Memory B cell (primary cell): ENCODE measurements around the gene DSN1.

Experiments used
- ATAC-seq: fragments of 150-1000 bp; cut with Tn5 transposase; 2 replicates; pipeline ENCODE4 v1.10.0; 2021; ENCODE audit warnings: low read depth, mild to moderate bottlenecking, moderate library complexity
- DNase-seq, 2 donors: peaks; one replicate each; pipeline ENCODE4 v3.0.0; 2022; ENCODE audit warnings: low spot score in 2 of 2
- H3K27ac Mint-ChIP-seq: one replicate; pipeline ENCODE4 v1.8.0; 2022; ENCODE audit warnings: mild to moderate bottlenecking, moderate library complexity, mixed read lengths
- H3K27me3 Mint-ChIP-seq: one replicate; pipeline ENCODE4 v1.8.0; 2022; ENCODE audit warnings: mixed read lengths
- H3K36me3 Mint-ChIP-seq: one replicate; pipeline ENCODE4 v1.8.0; 2022; ENCODE audit warnings: mild to moderate bottlenecking, mixed read lengths
- H3K4me1 Mint-ChIP-seq: one replicate; pipeline ENCODE4 v1.8.0; 2022; ENCODE audit warnings: mixed read lengths
- H3K4me3 Mint-ChIP-seq: one replicate; pipeline ENCODE4 v1.8.0; 2022; ENCODE audit warnings: mild to moderate bottlenecking, moderate library complexity, mixed read lengths
- H3K9me3 Mint-ChIP-seq: one replicate; pipeline ENCODE4 v1.8.0; 2022; ENCODE audit warnings: mixed read lengths

Gene DSN1

DNA sequence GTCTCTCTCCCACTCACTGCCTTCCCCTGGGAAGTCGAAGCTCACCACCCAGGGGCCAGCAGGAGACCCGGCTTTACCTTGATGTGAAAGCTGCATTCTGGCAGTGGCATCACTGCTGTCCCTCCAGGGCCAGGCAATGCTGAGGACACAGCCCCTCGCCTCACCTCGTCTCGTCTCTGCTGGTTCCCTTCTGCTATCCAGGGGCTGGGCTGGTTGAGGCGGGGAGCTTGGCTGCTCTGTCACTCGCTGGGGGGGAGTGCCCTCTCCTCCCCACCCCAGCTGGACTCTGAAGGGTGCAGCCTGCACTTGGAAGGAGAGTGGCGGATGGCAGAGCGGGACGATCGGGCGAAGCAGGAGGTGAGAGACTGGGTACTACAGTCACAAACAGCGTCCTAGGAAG, 12.7 kb upstream of the DSN1 start:
- H3K4me1 Mint-ChIP-seq: no peaks in the 10 kb centered on the region
- no peak for DNase-seq
- H3K9me3 Mint-ChIP-seq: no peaks in the 10 kb centered on the region
- H3K27me3 Mint-ChIP-seq: no peaks in the 10 kb centered on the region
- ATAC-seq: no peak
- no peak overlapping the region for H3K4me3 Mint-ChIP-seq
- no peak overlapping the region for H3K27ac Mint-ChIP-seq
- H3K36me3 Mint-ChIP-seq: peaks cover 26% of the 10 kb centered on the region

DNA sequence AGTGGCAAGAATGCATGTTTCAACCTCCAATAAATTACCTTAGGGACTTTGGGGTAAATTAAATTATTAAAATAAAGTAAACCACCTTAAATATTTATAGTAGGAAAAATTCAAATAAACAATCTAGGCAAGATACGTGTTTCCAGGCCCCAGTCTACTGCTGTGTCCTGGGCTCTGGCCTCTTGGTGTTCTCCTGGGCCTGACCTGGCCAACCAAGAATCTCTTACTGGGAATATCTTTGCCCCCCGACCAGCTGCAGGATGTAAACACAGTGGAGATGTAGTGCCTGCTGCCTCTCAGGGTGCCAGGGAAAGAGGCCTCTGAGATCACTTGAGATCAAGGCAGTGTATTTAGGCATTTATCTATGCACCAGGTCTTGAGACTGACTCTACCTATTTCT, 11.7 kb upstream of the DSN1 start:
- no peak overlapping the region for H3K4me3 Mint-ChIP-seq
- H3K27me3 Mint-ChIP-seq: no peaks in the 10 kb centered on the region
- H3K27ac Mint-ChIP-seq: no peak overlapping the region
- DNase-seq (no peak), ATAC-seq (no peak)
- H3K36me3 Mint-ChIP-seq: peaks cover 26% of the 10 kb centered on the region
- no peaks in the 10 kb centered on the region for H3K9me3 Mint-ChIP-seq
- no peaks in the 10 kb centered on the region for H3K4me1 Mint-ChIP-seq

DNA sequence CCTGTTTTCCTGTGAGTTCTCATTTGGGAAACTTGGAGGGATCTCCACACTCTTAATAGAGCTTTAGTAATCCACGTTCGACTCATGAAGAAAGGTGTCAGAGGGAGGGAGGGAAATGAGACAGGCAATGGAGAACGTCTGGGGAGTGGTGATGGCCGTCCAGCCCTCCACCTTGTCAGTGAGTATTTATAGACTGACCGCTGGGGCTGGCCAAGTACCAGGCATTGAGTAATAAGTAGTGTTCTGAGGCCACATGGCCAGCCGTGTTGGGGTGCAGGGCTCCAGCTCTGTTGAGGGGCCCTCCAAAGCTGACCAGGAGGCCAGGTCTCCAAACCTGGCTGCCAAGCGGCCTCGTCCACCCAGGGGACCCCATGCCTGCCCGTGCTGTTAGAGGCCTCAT, 11.3 kb upstream of the DSN1 start:
- Mint-ChIP-seq H3K27me3 (no peaks in the 10 kb centered on the region), H3K4me1 (no peaks in the 10 kb centered on the region), H3K36me3 (peaks cover 26% of the 10 kb centered on the region), H3K9me3 (no peaks in the 10 kb centered on the region), H3K4me3 (no peak overlapping the region), H3K27ac (no peak overlapping the region)
- ATAC-seq (no peak), DNase-seq (no peak)

- DNase-seq (no peak), ATAC-seq (no peak)
- H3K4me1 Mint-ChIP-seq: no peaks in the 10 kb centered on the region
- peaks cover 26% of the 10 kb centered on the region for H3K36me3 Mint-ChIP-seq
- no peak overlapping the region for H3K4me3 Mint-ChIP-seq
- no peaks in the 10 kb centered on the region for H3K27me3 Mint-ChIP-seq
- H3K9me3 Mint-ChIP-seq: no peaks in the 10 kb centered on the region
- H3K27ac Mint-ChIP-seq: no peak overlapping the region
Measured at GRCh38 chr20:36784116-36784515, 10.6 kb upstream of the DSN1 start.

DNA sequence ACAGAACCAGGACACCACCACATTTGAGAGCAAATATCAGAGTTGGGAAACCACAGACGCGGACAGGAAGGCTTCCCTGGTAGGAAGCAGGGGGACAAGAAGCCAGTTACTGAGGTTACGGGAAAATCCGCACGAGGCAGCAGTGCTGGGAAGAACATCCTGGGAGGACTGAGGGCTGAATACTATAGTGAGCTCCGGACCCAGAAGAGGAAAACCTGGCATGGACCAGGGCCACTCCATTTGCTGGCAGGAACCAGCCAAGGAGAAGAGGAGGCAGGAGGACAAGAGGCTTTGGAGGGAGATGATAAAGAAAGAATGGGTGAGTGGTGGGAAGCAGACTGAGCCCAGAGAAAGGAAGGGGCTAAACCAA, 6.1 kb upstream of the DSN1 start:
- Mint-ChIP-seq H3K36me3 (peaks cover 16% of the 10 kb centered on the region), H3K4me3 (no peak overlapping the region), H3K27me3 (no peaks in the 10 kb centered on the region), H3K27ac (no peak overlapping the region), H3K4me1 (peaks cover 8% of the 10 kb centered on the region), H3K9me3 (no peaks in the 10 kb centered on the region)
- DNase-seq (no peak), ATAC-seq (no peak)

- no peak overlapping the region for H3K4me3 Mint-ChIP-seq
- ATAC-seq (no peak), DNase-seq (no peak)
- H3K4me1 Mint-ChIP-seq: peaks cover 8% of the 10 kb centered on the region
- H3K27me3 Mint-ChIP-seq: no peaks in the 10 kb centered on the region
- H3K36me3 Mint-ChIP-seq: peaks cover 10% of the 10 kb centered on the region
- H3K9me3 Mint-ChIP-seq: no peaks in the 10 kb centered on the region
- H3K27ac Mint-ChIP-seq: peak overlapping the region; percentile 82
Measured at GRCh38 chr20:36778831-36779655, 5.5 kb upstream of the DSN1 start.

- DNase-seq: no peak
- Mint-ChIP-seq H3K36me3 (no peaks in the 10 kb centered on the region), H3K27me3 (no peaks in the 10 kb centered on the region), H3K4me1 (peaks cover 13% of the 10 kb centered on the region), H3K9me3 (no peaks in the 10 kb centered on the region), H3K27ac (no peak overlapping the region), H3K4me3 (no peak overlapping the region)
- ATAC-seq: no peak
Measured at GRCh38 chr20:36777576-36777975, 4.0 kb upstream of the DSN1 start.

GRCh38 chr20:36777167-36777566, 3.6 kb upstream of the DSN1 start:
- peaks cover 15% of the 10 kb centered on the region for H3K4me1 Mint-ChIP-seq
- ATAC-seq (no peak), DNase-seq (no peak)
- no peak overlapping the region for H3K4me3 Mint-ChIP-seq
- H3K27ac Mint-ChIP-seq: no peak overlapping the region
- no peaks in the 10 kb centered on the region for H3K36me3 Mint-ChIP-seq
- no peaks in the 10 kb centered on the region for H3K27me3 Mint-ChIP-seq
- H3K9me3 Mint-ChIP-seq: no peaks in the 10 kb centered on the region

DNA sequence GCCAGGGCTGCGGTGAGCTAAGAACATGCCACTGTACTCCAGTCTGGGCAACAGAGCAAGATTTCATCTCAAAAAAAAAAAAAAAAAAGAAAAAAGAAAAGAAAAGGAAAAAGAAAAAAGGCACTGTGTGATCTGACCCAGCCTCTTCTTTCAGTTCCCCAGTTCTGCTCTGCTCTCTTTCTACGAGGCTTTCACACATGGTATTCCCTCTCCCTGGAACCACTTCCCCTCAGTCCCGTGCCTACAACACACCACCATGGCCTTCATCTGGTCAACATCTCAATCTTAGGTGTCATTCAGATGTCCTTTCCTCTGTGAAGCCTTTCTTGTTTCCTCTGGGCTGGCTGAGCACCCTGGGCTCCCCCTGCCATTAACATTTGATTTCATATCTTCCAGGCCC, 2.3 kb upstream of the DSN1 start:
- Mint-ChIP-seq H3K27ac (peak overlapping the region; percentile 49), H3K36me3 (peaks cover under 1% of the 10 kb centered on the region), H3K9me3 (no peaks in the 10 kb centered on the region), H3K4me3 (no peak overlapping the region), H3K27me3 (no peaks in the 10 kb centered on the region), H3K4me1 (peaks cover 20% of the 10 kb centered on the region)
- no peak for DNase-seq
- no peak for ATAC-seq

DNA sequence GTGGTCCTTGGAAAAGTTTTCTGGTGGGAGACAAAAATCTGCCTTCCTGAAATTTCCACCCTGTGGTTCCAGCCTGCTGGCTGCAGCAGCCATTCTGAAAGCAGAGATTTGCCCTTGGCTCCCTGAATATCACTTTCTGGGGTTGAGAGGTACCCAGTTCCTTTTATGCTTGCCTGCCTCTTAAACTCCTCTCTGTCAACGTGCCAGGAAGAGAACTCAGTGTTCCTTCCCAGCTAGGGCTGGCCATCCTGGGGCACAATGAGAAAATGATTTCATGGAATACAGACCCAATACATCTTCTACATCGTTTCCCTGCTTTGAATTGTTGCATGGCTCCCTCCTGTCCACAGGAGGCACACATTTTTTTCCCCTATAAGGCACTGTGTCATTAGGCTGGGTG, 1.6 kb upstream of the DSN1 start:
- H3K27me3 Mint-ChIP-seq: no peaks in the 10 kb centered on the region
- no peak for DNase-seq
- ATAC-seq: no peak
- H3K4me3 Mint-ChIP-seq: peak overlapping the region; percentile 91
- H3K36me3 Mint-ChIP-seq: peaks cover 3% of the 10 kb centered on the region
- peak overlapping the region; percentile 89 for H3K27ac Mint-ChIP-seq
- H3K9me3 Mint-ChIP-seq: no peaks in the 10 kb centered on the region
- peaks cover 23% of the 10 kb centered on the region for H3K4me1 Mint-ChIP-seq

- Mint-ChIP-seq H3K4me3 (peak overlapping the region; percentile 91), H3K27me3 (no peaks in the 10 kb centered on the region), H3K27ac (peak overlapping the region; percentile 89), H3K4me1 (peaks cover 25% of the 10 kb centered on the region), H3K36me3 (peaks cover 5% of the 10 kb centered on the region), H3K9me3 (no peaks in the 10 kb centered on the region)
- DNase-seq: no peak
- ATAC-seq: no peak
Measured at GRCh38 chr20:36773107-36773596, 411 bp downstream of the DSN1 start.

DNA sequence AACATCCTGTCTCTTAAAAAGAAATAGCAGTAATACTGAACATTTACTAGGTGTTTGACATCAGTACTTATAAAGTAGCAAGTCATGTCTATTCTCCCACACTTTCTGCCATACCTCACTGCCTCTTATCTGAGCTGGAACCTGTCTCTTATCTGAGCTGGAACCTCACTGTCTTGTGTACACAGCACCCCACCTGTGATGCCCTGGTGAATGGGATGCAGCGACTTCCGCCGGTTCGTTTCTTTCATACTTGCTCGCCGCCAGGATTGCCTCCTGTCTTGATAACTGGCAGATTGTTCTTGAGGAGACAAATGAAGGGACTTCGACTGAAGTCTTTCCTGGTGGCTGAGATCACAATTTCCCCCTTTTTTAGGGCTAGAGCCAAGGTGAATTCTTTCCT, 2.9 kb downstream of the DSN1 start:
- Mint-ChIP-seq H3K9me3 (no peaks in the 10 kb centered on the region), H3K36me3 (peaks cover 7% of the 10 kb centered on the region), H3K27ac (peak overlapping the region; percentile 9), H3K4me1 (peaks cover 18% of the 10 kb centered on the region), H3K4me3 (no peak overlapping the region), H3K27me3 (no peaks in the 10 kb centered on the region)
- no peak for ATAC-seq
- DNase-seq: no peak

DNA sequence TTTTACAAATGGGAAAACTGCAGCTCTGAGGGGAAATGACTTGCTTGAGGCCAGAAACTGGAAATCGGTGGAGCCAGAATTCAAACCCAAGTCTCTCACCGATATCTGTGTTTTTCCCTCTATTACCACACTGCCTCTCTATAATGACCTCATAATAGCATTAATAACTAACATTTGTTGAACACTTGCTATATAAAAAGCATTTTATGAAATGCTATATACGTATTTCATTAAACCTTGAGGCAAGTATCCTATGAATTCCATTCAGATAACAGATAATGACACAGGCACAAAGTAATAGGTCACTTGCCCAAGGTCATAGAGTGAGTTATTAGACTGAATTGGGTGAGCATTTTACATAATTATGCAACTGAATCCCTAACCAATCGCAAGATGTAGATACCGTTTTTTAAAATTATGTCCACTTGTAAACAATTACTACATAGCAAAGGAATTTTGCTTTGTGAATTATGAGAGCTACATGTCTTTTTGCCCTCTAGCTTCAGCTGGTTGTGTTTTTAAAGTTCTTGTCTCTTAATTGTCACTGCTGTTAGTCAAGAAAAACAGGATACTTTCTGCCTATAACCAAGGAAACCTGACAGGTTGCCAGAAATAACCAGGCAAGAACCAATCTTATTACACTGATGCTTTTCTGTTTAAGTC, 4.7 kb downstream of the DSN1 start:
- Mint-ChIP-seq H3K9me3 (no peaks in the 10 kb centered on the region), H3K4me3 (no peak overlapping the region), H3K27ac (no peak overlapping the region), H3K4me1 (peaks cover 18% of the 10 kb centered on the region), H3K36me3 (peaks cover 8% of the 10 kb centered on the region), H3K27me3 (no peaks in the 10 kb centered on the region)
- ATAC-seq: no peak
- DNase-seq: no peak

- DNase-seq: no peak
- ATAC-seq: no peak
- H3K36me3 Mint-ChIP-seq: peaks cover 8% of the 10 kb centered on the region
- H3K27me3 Mint-ChIP-seq: no peaks in the 10 kb centered on the region
- peaks cover 4% of the 10 kb centered on the region for H3K4me1 Mint-ChIP-seq
- no peak overlapping the region for H3K4me3 Mint-ChIP-seq
- H3K9me3 Mint-ChIP-seq: no peaks in the 10 kb centered on the region
- no peak overlapping the region for H3K27ac Mint-ChIP-seq
Measured at GRCh38 chr20:36761125-36761524, 12.4 kb downstream of the DSN1 start.

DNA sequence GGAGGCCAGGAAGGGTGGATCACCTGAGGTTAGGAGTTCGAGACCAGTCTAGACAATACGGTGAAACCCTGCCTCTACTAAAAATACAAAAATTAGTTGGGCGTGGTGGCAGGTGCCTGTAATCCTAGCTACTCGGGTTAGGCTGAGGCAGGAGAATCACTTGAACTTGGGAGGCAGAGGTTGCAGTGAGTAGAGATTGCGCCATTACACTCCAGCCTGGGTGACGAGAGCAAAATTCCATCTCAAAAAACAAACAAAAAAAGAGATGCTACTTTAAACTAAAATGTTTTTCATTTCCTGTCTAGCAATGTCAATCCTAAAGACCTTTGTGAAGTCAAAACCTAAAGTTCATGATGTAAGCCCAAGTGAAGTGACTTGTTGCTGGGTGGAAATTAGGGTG, 12.9 kb downstream of the DSN1 start:
- Mint-ChIP-seq H3K9me3 (no peaks in the 10 kb centered on the region), H3K4me3 (no peak overlapping the region), H3K4me1 (peaks cover 4% of the 10 kb centered on the region), H3K27ac (no peak overlapping the region), H3K36me3 (peaks cover 8% of the 10 kb centered on the region), H3K27me3 (no peaks in the 10 kb centered on the region)
- ATAC-seq (no peak), DNase-seq (no peak)
